Globus pallidus (tissue), 1 donor: ENCODE measurements around the gene UBE2N.
"Not testable (repeated sequence)": the region's sequence is repeated elsewhere in the genome, so short reads cannot be mapped to it uniquely, and the experiment has no call there.

ENCODE experiments used
- DNase-seq: peaks from one replicate; pipeline ENCODE4 v3.0.0-alpha.2; 2015; ENCODE audit warnings: low spot score

UBE2N gene

DNA sequence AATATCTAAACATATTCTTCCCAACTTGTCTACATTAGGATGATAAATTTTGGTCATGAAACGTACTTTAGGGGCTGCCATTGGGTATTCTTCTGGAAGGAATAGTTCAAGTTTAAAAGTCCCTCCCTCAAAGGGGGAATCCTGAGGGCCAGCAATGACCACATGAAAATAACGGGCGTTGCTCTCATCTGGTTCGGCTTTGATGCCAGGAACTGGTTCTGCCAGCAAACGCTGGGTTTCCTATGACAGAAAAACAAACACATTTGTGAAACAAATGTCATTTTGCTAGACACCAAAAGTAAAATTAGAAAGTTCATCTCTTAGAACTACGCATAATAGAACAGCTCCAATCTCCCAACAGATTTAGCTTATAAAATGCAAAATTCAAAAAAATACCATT is 30.7 kb downstream of the UBE2N start:
- not testable (repeated sequence) for DNase-seq

DNA sequence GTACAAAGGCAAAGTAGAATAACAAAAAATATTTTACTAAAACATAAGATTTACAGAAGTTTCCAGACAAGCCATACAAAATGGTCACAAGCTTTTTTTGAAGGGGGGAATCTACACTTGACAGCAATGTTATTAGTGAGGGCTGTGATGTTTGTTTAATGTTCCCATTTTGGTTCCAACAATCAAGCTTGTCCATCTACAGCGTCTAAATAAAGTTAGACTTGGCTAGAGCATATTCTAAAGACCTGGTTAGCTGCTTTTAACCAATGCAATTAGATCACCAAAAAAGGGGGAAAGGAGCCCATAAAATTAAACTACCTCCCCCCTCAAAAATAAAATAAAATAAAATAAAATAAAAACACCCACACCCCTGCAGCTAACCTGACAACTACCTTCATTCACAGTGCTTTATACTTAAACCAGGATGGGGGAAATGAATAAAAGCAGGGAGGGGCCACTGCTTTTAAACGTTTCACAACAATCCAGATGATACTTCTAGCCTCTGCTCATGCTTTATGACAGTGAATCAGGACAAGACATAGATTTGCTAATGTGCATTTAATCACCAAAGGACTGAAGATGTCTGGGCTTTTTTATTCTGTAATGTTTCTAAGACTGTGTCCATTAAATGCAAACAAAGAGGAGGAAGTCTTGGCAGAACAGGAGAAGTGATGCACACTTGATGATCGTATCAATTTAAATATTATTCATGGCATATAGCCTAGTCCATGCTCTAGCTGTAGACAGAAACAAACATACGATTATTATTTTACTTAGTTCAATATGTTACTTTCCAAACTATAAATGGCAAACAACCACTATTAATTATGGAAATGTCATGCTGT is 32.2 kb downstream of the UBE2N start:
- not testable (repeated sequence) for DNase-seq

DNA sequence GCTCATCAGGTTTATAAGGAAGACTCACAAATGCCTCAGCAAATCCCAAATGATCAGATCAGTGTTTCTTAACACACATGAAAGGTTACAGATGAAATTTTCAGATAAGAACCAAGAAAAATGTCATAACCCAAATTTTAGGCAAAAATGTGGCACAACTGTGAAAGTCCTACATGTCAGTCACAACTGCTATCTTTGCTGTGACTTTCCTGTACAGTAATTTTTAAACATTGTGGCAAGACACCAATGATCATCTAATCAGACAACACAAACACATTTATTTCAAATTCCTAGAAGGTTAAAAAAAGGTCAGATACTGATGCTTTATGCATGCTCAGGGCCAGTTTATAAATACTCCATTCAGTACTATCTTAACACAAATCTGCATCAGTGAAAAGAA is 32.9 kb downstream of the UBE2N start:
- DNase-seq: no peak

DNA sequence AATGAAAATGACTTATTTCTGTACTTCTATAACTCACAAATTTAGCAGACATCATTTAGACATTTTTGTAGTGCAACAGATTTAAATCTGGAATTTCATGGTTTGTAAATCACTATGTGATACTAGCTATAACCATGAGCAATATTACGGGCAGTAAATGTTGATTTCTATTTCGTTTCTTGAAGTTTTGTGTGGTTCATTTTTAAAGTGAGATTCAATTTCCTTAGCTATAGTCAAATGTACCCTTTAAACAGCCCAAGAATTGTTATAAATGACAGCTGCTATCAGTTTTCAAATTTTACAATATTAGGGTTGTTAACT is 33.8 kb downstream of the UBE2N start:
- DNase-seq: no peak

DNA sequence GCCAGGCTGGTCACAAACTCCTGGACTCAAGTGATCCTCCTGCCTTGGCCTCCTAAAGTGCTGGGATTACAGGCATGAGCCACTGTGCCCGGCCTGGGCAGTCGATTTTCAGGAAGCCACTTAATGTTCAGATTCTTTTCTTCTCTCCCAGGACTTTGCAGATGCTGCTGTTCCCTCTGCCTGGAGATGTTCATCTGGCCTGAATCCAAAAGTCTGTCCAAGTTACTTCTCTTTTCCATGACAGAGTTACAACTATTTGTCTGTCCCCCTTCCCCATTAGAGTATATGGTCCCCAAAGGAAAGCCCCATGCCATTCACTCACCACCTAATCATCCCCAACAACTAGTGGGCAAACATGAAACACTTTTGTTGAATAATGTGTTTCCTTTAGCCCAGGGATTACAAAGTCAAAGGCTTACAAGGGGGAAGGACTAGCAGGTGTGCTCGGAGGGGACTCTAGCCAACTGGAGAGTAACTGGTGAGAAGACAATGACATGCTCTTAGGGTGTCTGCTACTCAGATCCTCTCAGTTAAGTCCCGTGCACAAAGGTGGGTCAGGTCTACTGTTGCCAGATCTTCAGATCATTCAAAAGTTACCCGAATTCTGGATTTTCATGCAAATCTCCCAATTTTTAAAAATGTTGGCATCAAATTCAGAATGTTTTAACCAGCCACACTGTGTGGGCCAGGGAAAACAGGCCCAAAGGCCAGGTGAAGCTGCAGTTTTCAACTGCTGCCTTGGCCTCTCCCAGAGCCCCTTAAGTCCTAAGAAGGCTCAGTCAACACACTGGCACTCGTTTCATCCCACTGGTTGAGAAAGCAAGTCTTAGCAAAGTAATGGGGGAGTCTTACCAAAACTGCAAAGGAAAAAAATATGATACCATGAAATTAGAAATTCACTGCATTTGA is 34.4 kb downstream of the UBE2N start:
- DNase-seq: no peak

DNA sequence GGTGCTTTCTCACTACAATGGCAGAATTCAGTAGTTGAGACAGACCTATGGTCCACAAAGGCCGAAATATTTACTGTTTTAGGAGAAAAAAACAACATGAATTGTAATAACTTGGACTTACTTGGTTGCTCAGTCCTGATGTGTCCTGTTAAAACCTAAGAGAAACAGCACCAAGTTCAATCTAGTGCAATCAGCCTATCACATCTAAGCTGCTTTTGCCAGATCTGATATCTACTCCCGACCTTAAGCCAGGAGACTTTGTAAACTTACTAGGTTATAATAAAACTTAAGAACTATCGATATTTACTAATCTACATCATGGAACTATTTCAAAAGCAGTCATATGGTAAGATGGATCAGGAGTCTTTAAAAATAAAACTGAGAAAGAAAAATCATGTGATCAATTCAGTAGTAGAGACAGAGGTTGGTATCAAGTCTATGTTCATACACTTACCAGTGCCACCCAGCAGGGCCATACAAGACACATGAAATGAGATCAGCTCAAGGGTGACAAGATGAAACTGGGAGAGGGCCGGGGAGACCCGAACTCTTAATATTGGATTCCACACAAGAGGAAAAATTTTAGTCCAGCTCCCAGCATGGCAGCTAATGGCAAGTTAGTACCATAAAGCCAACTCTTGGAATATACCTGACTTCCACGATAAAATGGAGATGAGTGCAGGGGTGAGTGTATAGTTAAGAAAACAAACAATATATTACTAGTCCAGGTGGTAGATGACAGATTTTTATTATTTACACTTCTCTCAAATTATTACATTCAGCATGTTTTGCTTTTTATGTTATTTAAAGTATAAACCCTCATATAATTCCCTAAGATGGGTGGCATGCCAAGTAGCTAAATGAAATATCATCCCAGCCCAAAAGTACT is 36.5 kb downstream of the UBE2N start:
- no peak for DNase-seq

DNA sequence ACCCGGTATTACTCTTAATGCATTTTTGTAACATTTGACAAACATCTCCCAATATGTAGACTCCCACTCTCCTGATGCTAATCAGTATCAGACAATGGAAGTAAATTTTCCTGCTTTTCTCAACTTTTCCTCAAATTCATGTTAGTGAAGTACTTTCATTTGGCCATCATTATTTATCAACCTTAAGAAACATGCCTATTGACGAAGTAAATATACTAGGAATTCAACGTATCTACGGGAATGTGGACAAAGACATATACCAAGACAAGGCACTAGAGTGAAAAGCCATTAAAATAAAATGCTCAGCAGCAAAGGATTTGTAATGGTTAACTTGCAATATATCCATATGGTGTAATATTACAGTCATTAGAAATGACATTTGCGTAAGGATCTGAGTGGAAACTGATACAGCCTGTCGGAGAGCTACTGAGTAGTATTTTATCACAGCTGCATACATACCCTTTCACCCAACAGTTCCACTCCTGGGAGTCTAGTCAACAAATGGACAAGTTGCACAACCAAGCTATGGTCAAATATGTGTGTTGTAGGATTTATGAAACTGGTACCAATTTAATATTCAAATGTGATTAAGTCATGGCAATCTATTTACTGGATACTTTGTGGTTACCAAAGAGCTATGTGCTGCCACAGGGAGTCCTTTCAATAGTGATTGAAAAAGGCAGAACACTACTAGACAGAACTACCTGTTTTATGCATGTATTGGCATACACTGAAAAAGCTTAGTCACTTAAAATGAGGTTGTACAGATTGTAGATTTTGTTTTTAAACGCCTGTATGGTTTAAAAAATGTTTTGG is 37.6 kb downstream of the UBE2N start:
- no peak for DNase-seq

DNA sequence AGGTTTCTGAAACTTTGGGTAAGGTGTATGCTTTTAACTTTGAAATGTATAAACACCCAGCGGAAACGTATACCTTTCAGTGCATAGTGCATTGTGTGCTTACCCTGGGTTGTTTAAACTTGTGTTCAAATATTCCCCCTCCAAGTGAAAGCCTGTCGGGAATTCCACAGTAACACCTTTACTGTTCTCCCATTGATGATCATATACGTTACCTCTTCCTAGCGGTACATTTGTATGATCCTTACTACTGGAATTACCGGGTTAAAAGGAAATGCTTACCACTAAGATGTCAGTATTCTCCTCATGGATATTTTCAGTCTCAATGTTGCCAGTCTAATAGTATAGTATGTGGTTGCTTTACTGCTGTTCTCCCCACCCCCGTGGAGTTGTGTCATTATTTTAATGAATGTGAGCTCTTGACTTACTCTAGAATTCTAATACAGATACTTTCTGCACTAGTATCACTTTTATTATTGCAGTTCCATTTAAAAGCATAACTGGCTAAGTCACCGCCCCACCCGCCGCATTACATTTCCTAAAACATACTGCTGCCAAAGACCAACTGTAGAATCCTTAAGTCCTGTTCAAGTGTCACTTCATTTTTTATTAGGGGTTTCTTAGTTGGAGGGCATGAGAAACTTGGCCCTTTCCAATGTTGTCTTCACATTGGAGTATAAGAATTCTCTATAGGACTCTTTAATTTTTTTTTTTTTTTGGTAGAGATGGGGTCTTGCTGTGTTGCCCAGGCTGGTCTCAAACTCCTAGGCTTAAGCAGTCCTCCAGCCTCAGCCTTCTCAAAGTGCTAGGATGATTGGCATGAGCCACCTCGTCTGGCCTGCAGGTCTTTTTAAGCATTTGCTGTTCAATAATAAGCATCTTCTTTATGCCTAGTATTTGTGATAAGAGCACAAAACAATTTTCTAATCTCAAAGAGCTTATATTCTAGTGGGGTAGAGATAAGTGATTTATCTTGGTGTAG is 39.1 kb downstream of the UBE2N start:
- no peak for DNase-seq

DNA sequence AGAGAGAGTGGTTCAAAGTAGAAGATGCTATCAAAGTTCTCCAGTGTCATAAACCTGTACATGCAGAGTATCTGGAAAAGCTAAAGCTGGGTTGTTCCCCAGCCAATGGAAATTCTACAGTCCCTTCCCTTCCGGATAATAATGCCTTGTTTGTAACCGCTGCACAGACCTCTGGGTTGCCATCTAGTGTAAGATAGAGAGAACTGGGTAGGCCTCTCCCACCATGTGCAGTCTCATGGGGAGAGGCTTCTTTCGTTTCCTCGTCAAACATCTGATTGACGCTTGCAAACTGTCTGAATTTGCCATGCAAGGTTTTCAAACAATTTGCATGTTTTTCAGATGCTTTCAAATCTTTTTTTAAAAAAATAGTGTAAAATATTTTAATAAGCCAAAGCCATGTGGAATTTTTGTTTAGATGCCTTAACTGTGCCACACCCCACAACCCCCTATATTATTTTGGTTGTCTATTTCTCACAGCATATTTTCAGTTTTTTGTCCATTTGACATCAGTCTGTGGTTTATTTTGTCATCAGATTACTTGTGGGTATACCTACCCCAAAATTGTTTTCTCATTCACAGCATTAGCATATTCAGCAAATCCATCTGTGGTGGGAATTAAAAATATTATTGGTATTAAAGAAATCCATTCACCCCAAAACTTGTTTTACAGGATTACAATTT is 42.4 kb downstream of the UBE2N start:
- DNase-seq: not testable (repeated sequence)

DNA sequence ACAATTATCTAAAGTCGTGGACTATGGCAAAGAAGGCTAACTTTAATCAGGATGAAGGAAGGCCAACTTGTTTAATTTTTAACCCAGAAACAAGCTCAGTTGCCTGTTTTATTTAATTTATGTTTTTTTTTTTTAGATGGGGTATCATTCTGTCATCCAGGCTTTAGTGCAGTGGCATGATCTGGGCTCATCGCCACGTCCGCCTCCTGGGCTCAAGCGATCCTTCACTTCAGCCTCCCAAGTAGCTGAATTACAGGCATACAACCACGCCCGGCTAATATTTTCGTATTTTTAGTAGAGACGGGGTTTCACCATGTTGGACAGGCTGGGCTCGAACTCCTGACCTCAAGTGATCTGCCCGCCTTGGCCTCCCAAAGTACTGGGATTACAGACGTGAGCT is 44.3 kb downstream of the UBE2N start:
- no peak for DNase-seq

DNA sequence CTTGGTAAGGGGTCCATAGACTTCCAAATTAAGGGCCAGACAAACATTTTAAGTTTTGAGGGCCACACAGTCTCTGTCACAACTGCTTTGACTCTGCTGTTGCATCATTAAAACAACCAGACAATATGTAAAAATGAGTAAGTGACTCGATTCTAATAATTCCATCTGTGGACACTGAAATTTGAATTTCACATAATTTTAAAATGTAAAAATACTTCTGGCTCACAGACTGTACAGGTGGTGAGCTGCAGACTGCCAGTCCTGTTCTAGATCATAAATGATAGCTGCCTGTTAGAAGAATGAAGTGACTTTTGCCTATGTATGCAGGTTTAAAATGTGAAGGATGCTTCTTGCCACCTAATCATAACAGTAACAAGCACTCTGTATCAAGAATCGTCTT is 48.3 kb downstream of the UBE2N start:
- DNase-seq: no peak

DNA sequence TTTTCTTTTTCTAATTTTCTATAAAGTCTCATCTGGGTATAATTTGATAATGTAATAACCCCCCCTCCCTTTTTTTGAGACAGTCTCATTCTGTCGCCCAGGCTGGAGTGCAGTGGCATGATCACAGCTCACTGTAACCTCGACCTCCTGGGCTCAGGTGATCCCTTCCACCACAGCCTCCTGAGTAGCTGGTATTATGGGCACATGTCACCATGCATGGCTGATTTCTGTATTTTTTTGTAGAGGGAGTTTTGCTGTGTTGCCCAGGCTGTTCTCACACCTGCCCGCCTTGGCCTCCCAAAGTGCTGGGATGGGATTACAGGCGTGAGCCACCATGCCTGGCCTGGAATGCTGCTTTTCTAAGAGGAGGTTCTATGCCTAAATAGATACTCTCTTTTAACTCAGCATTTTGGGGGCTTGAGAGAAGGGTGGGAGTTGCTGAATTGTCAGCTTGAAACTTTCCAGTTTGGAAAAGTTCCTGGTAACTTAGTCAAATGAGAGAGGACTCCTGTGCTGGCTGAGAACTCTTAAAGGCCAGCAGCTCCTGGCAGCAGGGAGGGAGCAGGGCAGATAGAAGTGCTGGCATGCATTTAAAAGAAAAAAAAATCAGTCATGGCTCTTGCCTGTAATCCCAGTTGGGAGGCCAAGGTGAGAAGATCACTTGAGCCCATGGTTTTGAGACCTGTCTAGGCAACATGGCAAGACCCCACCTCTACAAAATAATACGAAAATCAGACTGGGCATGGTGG is 51.0 kb downstream of the UBE2N start:
- no peak for DNase-seq

DNA sequence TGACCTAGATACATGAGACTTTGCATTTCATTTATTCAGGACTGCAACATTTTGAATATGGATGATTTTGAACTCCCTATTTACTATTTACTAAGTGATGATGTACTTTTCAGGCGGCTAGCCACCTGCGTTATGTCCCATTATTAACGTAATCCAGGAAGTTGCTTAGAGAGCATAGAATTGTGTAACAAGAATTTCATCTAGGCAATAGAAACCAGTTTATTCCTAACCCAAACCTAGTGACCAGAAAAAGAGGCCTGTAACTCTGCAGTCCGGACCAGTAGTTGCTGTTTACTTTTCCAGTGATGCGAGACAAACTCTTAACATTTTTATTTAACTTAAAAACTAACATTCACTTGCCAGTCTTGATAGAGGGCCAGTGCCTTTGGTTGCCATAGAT is 51.7 kb downstream of the UBE2N start:
- DNase-seq: no peak

DNA sequence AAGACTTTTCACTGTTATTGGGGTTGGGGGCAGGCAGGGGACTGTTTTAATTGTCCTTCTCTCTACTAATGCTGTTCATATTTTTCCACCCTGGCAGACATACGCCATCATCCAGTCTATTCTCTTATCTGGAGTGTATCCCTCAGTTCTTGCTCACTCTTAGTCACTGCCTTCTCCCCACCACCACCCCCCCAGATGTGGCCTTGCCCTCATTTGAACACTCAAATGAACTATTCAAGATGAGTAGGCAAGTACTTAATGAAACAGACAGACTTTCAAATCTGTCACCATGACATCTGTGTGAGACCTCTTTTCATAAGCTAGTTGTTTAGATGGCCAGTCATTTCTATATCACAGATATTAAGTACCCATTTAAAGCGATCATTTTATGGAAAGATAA is 54.0 kb downstream of the UBE2N start:
- DNase-seq: no peak

DNA sequence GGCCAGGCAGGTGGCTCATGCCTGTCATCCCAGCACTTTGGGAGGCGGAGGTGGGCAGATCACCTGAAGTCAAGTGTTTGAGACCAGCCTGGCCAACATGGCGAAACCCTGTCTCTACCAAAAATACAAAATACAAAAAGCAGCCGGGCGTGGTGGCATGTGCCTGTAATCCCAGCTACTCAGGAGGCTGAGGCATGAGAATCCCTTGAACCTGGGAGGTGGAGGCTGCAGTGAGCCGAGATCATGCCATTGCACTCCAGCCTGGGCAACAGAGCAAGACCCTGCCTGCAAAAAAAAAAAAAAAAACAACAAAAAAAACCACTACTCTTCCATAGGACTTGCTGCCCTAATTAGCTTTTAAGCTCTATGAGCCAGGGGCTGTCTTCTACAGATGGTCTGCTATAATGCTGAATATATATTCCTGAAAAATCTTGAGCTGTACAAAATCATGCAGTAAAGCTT is 59.7 kb downstream of the UBE2N start:
- DNase-seq: not testable (repeated sequence)

DNA sequence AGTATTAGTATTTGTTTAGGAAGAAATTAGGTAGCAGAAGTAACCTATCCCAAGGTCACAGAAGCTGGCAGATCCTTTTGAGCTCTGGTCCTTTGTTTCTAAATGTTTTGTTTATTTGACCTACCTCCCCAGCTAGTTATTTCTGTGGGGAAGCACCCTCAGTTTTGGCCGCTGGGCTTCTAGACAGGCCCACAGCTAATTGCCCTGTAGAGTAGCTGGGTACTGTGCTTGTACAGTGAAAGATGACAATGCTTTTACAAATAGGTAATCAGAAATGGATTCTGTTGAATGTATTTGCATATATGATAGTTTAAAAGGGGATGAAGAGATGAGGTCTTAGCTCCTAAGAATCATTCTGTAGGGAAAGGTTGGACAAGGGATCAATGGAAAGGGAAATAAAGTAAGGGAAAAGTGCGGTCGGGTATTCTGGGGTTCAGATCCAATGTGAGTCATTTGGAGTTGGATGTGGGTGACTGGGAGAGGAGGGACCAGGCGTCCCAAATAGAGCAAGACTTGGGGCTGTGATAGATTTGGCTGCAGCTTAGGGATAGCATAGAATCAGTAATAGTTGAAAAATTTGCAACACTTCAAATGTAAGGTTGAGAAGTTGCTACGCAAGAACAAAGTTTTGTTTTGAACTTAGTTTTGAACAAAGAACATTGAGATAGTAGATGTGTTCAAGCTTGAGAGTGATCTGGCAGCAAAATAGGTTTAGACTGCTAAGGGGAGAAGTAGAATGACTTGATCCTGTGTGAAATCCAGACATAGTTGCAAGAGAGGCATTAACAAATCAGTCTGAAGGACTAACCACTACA is 60.4 kb downstream of the UBE2N start:
- DNase-seq: no peak

DNA sequence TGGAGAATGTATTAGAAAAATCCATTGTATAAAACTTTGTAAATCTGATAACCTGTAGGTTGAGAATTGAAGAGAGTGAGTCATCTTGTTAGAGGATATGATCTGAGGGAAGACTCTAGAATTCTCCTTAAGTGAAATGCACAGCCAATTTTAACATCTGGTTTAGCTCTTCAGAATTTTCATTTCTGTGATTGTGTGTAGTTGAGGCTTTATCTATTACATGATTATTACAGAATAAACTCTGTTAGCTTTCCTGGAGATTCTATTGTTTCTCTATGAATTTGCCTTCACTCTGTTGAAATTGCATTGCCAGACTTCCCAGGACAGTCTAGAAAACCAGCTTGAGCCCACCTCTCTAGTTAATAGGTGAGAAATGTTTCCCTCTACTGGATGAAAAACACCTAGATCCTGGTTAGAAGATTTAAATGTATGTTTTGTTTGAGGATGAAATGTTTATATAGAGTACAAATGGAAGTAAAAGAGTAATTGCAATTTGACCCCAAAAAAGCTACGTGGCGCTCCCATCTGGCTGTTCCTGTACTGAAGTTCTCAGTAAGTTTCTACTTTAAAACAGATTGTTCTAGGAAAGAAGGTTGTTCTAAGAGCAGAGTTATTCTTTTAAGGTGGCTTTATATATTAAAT is 61.1 kb downstream of the UBE2N start:
- no peak for DNase-seq
